HepG2 (cell line): ENCODE data around the gene PTPN14. TPM values are rescaled to one million over a fixed set of nuclear protein-coding genes. Genes with fewer than 3 reads are reported as not detected.

Experiments
- HMGXB3 ChIP-seq: sonication (generic); formaldehyde crosslinking; IDR thresholded peaks from 2 replicates; pipeline ENCODE4 v1.4.0; 2020; ENCODE audit warnings: missing genetic modification reagents, borderline replicate concordance
- HMGXB4 ChIP-seq, 2 experiments: sonication (generic) in 1 of 2; formaldehyde crosslinking in 1 of 2; IDR thresholded peaks; 2 replicates each; pipeline versions ENCODE4 v1.4.0 to v1.6.1; 2018 to 2020; ENCODE audit warnings: missing genetic modification reagents in 2 of 2, borderline replicate concordance in 1 of 2, low read depth in 1 of 2, mild to moderate bottlenecking in 1 of 2, missing biosample characterization in 1 of 2
- MXD4 ChIP-seq: IDR thresholded peaks from 2 replicates; pipeline ENCODE4 v1.6.1; 2016; ENCODE audit warnings: mild to moderate bottlenecking, missing biosample characterization, missing genetic modification reagents
- PRDM10 ChIP-seq: sonication (generic); formaldehyde crosslinking; IDR thresholded peaks from 2 replicates; pipeline ENCODE4 v1.4.0; 2020; ENCODE audit warnings: low read depth, missing genetic modification reagents
- YEATS4 ChIP-seq: sonication (generic); formaldehyde crosslinking; IDR thresholded peaks from 2 replicates; pipeline ENCODE4 v1.4.0; 2020; ENCODE audit warnings: missing genetic modification reagents, borderline replicate concordance
- ZKSCAN5 ChIP-seq: sonication (generic); formaldehyde crosslinking; IDR thresholded peaks from 2 replicates; pipeline ENCODE4 v1.5.1; 2020; ENCODE audit warnings: mild to moderate bottlenecking, missing genetic modification reagents
- ZNF407 ChIP-seq: sonication (generic); formaldehyde crosslinking; IDR thresholded peaks from one replicate; pipeline ENCODE4 v1.5.1; 2020; ENCODE audit warnings: mild to moderate bottlenecking, missing genetic modification reagents; ENCODE audit errors: not compliant biosample characterization
- ZNF773 ChIP-seq: sonication (generic); formaldehyde crosslinking; IDR thresholded peaks from 2 replicates; pipeline ENCODE4 v1.4.0; 2020; ENCODE audit warnings: missing genetic modification reagents, borderline replicate concordance
- polyA plus RNA-seq, 8 experiments: library from polyadenylated mRNA; depleted of rRNA in 3 of 8; stranded (reverse) in 7 of 8; unstranded in 1 of 8; fragments of >200 nt; fragmentation: Illumina TruSeq in 4 of 8; extraction: Trizol in 4 of 8; gene quantifications; 2 replicates each; pipeline versions ENCODE4 v1.2.1 to v1.2.3, GENCODE V29; 2011 to 2016; ENCODE audit warnings: low read depth in 4 of 8, missing spikeins in 1 of 8, mixed read lengths in 1 of 8; ENCODE audit not compliant: insufficient read depth in 1 of 8
- total RNA-seq, 5 experiments: library from RNA; depleted of rRNA; stranded (reverse); fragments of >200 nt; fragmentation: Illumina TruSeq; extraction: Trizol; gene quantifications; 2 replicates each; pipeline ENCODE4 v1.2.3, GENCODE V29; 2016; ENCODE audit warnings: low read depth in 1 of 5

The PTPN14 gene
- total and polyA plus RNA-seq, 2 of the 13 experiments (the other 11 are each of a cell fraction or from before 2014, with no cell fraction given): 3.9 to 4.7 TPM

GRCh38 chr1:214516434-214517326, 34.7 kb downstream of the PTPN14 start (continued):
- TF ChIP-seq PRDM10 (no peak), HMGXB4 (CRISPR knock-in tag; IDR thresholded peaks at IDR 0.05; ENCODE audit: borderline replicate concordance in 1 of 2, low read depth in 1 of 2) (no peak), ZNF407 (CRISPR knock-in tag) (no peak), MXD4 (CRISPR knock-in tag) (no peak), ZKSCAN5 (CRISPR knock-in tag) (no peak), ZNF773 (no peak), HMGXB3 (CRISPR knock-in tag) (no peak), YEATS4 (CRISPR knock-in tag) (no peak)
